ENCODE data around the gene MYB. TPM values are rescaled to one million over a fixed set of nuclear protein-coding genes. Genes with fewer than 3 reads are reported as not detected.

Gene MYB
- total and polyA plus RNA-seq, 2 experiments from 2014 or later, result 4.2 to 7.9 TPM

DNA sequence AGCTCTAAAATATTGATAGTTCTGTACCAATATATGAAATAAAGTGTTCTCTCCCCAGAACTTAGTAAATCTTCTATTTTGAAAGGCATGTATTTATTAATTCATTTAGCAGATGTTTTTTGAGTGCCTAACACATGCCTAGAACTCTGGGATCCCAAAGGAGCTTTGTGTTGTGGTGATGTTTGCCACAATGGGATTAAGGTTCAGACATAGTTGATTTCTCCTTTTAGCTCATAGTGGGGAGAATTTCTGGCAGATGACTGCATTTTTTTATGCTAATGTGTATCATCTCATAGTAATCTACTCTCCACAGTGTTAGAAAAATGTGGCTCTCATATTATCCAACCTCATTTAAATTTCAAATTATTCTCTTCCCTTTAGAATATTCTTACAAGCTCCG, 21.7 kb downstream of the MYB start:
- Histone ChIP-seq H3K9me2 (ENCODE audit: insufficient read depth) (no peaks in the 10 kb centered on the region), H3K4me1 (ENCODE audit: insufficient read depth) (no peaks in the 10 kb centered on the region), H3K27ac (ENCODE audit: low read depth) (no peak overlapping the region; the same call in 1 of the 2 replicates), H3F3A (replicated peaks; ENCODE audit: low read depth) (no peaks in the 10 kb centered on the region), H3K4me3 (no peak overlapping the region), H2AFZ (no peak overlapping the region), H3K27me3 (ENCODE audit: insufficient read depth) (no peaks in the 10 kb centered on the region), H3K79me2 (replicated peaks; ENCODE audit: insufficient read depth) (no peaks in the 10 kb centered on the region), H3K4me2 (no peak overlapping the region), H4K20me1 (replicated peaks; ENCODE audit: insufficient read depth) (no peaks in the 10 kb centered on the region), H3K36me3 (ENCODE audit: insufficient read depth) (peaks cover 13% of the 10 kb centered on the region)
- TF ChIP-seq EZH2phosphoT487 (IDR thresholded peaks at IDR 0.05; ENCODE audit: unreplicated experiment), result no peak
- Mint-ChIP-seq H3K27ac (no peak overlapping the region), H3K4me3 (no peak overlapping the region), H3K4me1 (no peaks in the 10 kb centered on the region), H3K27me3 (ENCODE audit: insufficient read depth, low read depth, poor library complexity) (no peaks in the 10 kb centered on the region), H3K36me3 (ENCODE audit: low read depth) (peaks cover 23% of the 10 kb centered on the region; the same call in 2 of the 3 replicates), H3K9me3 (no peaks in the 10 kb centered on the region)
- ATAC-seq (no peak), DNase-seq (ENCODE audit: low spot score) (no peak)

DNA sequence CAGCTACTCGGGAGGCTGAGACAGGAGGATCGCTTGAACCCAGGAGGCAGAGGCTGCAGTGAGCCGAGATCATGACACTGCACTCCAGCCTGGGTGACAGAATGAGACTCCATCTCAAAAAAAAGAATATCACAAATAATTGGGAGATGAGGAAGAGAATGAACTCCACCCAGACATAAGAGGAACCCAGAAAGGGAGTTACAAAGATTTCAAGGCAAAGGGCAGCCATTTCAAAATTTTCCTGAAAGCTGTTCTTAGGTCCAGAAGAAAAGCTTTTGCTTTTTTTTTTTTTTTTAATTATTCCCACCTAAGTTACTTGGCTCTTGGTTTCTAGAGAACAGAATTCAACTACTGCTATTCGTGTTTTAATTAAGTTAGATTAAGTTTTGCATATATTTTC, 23.8 kb downstream of the MYB start:
- Mint-ChIP-seq H3K27ac (no peak overlapping the region), H3K4me3 (no peak overlapping the region), H3K9me3 (peaks cover 12% of the 10 kb centered on the region), H3K4me1 (no peaks in the 10 kb centered on the region), H3K27me3 (ENCODE audit: insufficient read depth, low read depth, poor library complexity) (no peaks in the 10 kb centered on the region), H3K36me3 (ENCODE audit: low read depth) (peaks cover 35% of the 10 kb centered on the region)
- no peak for ATAC-seq
- Histone ChIP-seq H3K36me3 (ENCODE audit: insufficient read depth) (peaks cover 19% of the 10 kb centered on the region), H3K9me2 (ENCODE audit: insufficient read depth) (no peaks in the 10 kb centered on the region), H2AFZ (no peak overlapping the region), H4K20me1 (replicated peaks; ENCODE audit: insufficient read depth) (no peaks in the 10 kb centered on the region), H3K27me3 (ENCODE audit: insufficient read depth) (no peaks in the 10 kb centered on the region), H3K79me2 (replicated peaks; ENCODE audit: insufficient read depth) (no peaks in the 10 kb centered on the region), H3K4me2 (no peak overlapping the region), H3F3A (replicated peaks; ENCODE audit: low read depth) (no peaks in the 10 kb centered on the region), H3K4me1 (ENCODE audit: insufficient read depth) (no peaks in the 10 kb centered on the region), H3K4me3 (no peak overlapping the region), H3K27ac (ENCODE audit: low read depth) (no peak overlapping the region)
- no peak for DNase-seq (ENCODE audit: low spot score)
- TF ChIP-seq CREB1 (CRISPR knock-in tag; IDR thresholded peaks at IDR 0.05; ENCODE audit: low read depth) (no peak), EZH2phosphoT487 (IDR thresholded peaks at IDR 0.05; ENCODE audit: unreplicated experiment) (no peak), JUNB (IDR thresholded peaks at IDR 0.05; ENCODE audit: unreplicated experiment) (no peak), ZNF114 (CRISPR knock-in tag; IDR thresholded peaks at IDR 0.05) (no peak), CTCF (conservative IDR thresholded peaks at IDR 0.05; ENCODE audit: low read depth in 2 of 2) (no peak), STAT1 (IDR thresholded peaks at IDR 0.05; ENCODE audit: unreplicated experiment) (no peak), POLR2AphosphoS5 (IDR thresholded peaks at IDR 0.05; ENCODE audit: low read depth) (no peak), EZH2 (IDR thresholded peaks at IDR 0.05; ENCODE audit: low read depth, unreplicated experiment) (no peak), NANOG (IDR thresholded peaks at IDR 0.05; ENCODE audit: borderline replicate concordance) (no peak), ZNF331 (CRISPR knock-in tag; IDR thresholded peaks at IDR 0.05; ENCODE audit: low read depth) (no peak)
- TF ChIP-seq, protein P1, sequence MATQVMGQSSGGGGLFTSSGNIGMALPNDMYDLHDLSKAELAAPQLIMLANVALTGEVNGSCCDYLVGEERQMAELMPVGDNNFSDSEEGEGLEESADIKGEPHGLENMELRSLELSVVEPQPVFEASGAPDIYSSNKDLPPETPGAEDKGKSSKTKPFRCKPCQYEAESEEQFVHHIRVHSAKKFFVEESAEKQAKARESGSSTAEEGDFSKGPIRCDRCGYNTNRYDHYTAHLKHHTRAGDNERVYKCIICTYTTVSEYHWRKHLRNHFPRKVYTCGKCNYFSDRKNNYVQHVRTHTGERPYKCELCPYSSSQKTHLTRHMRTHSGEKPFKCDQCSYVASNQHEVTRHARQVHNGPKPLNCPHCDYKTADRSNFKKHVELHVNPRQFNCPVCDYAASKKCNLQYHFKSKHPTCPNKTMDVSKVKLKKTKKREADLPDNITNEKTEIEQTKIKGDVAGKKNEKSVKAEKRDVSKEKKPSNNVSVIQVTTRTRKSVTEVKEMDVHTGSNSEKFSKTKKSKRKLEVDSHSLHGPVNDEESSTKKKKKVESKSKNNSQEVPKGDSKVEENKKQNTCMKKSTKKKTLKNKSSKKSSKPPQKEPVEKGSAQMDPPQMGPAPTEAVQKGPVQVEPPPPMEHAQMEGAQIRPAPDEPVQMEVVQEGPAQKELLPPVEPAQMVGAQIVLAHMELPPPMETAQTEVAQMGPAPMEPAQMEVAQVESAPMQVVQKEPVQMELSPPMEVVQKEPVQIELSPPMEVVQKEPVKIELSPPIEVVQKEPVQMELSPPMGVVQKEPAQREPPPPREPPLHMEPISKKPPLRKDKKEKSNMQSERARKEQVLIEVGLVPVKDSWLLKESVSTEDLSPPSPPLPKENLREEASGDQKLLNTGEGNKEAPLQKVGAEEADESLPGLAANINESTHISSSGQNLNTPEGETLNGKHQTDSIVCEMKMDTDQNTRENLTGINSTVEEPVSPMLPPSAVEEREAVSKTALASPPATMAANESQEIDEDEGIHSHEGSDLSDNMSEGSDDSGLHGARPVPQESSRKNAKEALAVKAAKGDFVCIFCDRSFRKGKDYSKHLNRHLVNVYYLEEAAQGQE (IDR thresholded peaks at IDR 0.05; ENCODE audit: unreplicated experiment), result no peak
- TF ChIP-seq, protein P2, sequence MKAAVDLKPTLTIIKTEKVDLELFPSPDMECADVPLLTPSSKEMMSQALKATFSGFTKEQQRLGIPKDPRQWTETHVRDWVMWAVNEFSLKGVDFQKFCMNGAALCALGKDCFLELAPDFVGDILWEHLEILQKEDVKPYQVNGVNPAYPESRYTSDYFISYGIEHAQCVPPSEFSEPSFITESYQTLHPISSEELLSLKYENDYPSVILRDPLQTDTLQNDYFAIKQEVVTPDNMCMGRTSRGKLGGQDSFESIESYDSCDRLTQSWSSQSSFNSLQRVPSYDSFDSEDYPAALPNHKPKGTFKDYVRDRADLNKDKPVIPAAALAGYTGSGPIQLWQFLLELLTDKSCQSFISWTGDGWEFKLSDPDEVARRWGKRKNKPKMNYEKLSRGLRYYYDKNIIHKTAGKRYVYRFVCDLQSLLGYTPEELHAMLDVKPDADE (IDR thresholded peaks at IDR 0.05), result no peak

Measured in GM23338 (cell line).